ENCODE results near the gene MMP1.

GRCh38 chr11:102784380-102784779, 13.6 kb downstream of the MMP1 start:
- TF ChIP-seq, protein P1, sequence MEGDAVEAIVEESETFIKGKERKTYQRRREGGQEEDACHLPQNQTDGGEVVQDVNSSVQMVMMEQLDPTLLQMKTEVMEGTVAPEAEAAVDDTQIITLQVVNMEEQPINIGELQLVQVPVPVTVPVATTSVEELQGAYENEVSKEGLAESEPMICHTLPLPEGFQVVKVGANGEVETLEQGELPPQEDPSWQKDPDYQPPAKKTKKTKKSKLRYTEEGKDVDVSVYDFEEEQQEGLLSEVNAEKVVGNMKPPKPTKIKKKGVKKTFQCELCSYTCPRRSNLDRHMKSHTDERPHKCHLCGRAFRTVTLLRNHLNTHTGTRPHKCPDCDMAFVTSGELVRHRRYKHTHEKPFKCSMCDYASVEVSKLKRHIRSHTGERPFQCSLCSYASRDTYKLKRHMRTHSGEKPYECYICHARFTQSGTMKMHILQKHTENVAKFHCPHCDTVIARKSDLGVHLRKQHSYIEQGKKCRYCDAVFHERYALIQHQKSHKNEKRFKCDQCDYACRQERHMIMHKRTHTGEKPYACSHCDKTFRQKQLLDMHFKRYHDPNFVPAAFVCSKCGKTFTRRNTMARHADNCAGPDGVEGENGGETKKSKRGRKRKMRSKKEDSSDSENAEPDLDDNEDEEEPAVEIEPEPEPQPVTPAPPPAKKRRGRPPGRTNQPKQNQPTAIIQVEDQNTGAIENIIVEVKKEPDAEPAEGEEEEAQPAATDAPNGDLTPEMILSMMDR (IDR thresholded peaks at IDR 0.05 in 4 of 5, conservative IDR thresholded peaks at IDR 0.05 in 1 of 5) = no peak
- TF ChIP-seq POLR2A (IDR thresholded peaks at IDR 0.05) = no peak

Measured in gastrocnemius medialis (tissue), 4 donors.